ENCODE results near the gene FAF1.

DNA sequence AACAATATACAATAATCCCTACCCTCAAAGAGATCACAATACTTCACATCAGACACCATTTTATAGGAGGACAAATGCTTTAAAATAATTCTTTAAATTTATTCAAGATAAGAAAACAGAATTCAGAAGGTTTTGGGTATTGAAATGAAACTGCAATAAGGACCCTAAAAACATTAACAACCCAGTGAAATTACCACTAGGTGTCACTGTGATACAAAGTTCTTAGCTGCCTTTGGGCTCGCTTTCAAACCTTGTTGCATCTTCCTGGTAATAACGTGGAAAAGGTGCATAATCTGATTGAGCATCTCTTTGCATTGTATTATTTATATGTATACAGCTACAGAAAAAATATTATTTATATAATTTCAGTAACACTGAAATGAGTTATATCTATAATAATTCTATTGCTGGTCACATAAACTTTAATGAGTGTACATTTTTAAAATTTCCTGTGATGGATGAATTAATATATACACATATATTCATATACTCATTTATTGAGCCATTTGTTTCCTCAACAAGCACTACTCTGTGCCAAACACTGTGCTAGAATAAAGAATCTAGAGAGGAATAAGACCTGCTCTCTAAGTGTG is 185.2 kb downstream of the FAF1 start:
- TF ChIP-seq, protein P1, sequence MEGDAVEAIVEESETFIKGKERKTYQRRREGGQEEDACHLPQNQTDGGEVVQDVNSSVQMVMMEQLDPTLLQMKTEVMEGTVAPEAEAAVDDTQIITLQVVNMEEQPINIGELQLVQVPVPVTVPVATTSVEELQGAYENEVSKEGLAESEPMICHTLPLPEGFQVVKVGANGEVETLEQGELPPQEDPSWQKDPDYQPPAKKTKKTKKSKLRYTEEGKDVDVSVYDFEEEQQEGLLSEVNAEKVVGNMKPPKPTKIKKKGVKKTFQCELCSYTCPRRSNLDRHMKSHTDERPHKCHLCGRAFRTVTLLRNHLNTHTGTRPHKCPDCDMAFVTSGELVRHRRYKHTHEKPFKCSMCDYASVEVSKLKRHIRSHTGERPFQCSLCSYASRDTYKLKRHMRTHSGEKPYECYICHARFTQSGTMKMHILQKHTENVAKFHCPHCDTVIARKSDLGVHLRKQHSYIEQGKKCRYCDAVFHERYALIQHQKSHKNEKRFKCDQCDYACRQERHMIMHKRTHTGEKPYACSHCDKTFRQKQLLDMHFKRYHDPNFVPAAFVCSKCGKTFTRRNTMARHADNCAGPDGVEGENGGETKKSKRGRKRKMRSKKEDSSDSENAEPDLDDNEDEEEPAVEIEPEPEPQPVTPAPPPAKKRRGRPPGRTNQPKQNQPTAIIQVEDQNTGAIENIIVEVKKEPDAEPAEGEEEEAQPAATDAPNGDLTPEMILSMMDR (conservative IDR thresholded peaks at IDR 0.05 in 1 of 2, IDR thresholded peaks at IDR 0.05 in 1 of 2; ENCODE audit: low read depth in 1 of 2, low read length in 2 of 2) = peak; percentile 60 to 61
- no peak for TF ChIP-seq EZH2 (IDR thresholded peaks at IDR 0.05; ENCODE audit: low read length, missing control alignments)
